IMR-90 (cell line): ENCODE results near the gene LTBP1. TPM values are rescaled to one million over a fixed set of nuclear protein-coding genes. Genes with fewer than 3 reads are reported as not detected.

Experiments
- ATAC-seq: fragments of 200-7000 bp; cut with Tn5 transposase; 2 replicates; pipeline ENCODE4 v1.9.1; 2020; ENCODE audit warnings: low read depth, mild to moderate bottlenecking, moderate library complexity
- BruUV-seq: library from RNA; stranded (reverse); fragments of 400-500 nt; replicated peaks from 2 replicates; lab custom pipeline; 2021; lab: Mats Ljungman, UMichigan
- CTCF ChIA-PET: fragments of 300-600 bp; formaldehyde crosslinking; extraction: SDS; loops from one replicate; lab custom pipeline; 2021; ENCODE audit warnings: antibody characterized with exemption; lab: Yijun Ruan, JAX
- POLR2A ChIA-PET: fragments of 300-600 bp; sonication (Branson Sonifier 250); formaldehyde crosslinking; loops from one replicate; lab custom pipeline; 2022; ENCODE audit warnings: antibody characterized with exemption; ENCODE audit not compliant: unreplicated experiment; lab: Charles Lee
- DNase-seq: peaks from one replicate; pipeline ENCODE4 v3.0.0; 2013
- H2AFZ ChIP-seq: replicated peaks from 2 replicates; pipeline ENCODE3; 2013; ENCODE audit warnings: low read length, mild to moderate bottlenecking; ENCODE audit not compliant: poor library complexity
- H2AK5ac ChIP-seq: 2 replicates; pipeline ENCODE4 v1.6.1; 2013; ENCODE audit warnings: low read depth, low read length, inconsistent platforms
- H2AK9ac ChIP-seq: replicated peaks from 2 replicates; pipeline ENCODE3; 2013; ENCODE audit warnings: mild to moderate bottlenecking, low read depth, low read length, moderate library complexity; ENCODE audit not compliant: poor library complexity
- H2BK120ac ChIP-seq: 2 replicates; pipeline ENCODE4 v1.6.1; 2013; ENCODE audit warnings: low read depth, low read length, inconsistent platforms
- H2BK15ac ChIP-seq: 3 replicates; pipeline ENCODE4 v1.6.1; 2013; ENCODE audit warnings: low read depth, low read length, inconsistent platforms
- H2BK20ac ChIP-seq: 2 replicates; pipeline ENCODE4 v1.6.1; 2013; ENCODE audit warnings: low read depth, mild to moderate bottlenecking, inconsistent platforms, low read length, moderate library complexity
- H2BK5ac ChIP-seq: 2 replicates; pipeline ENCODE4 v1.6.1; 2013; ENCODE audit warnings: mild to moderate bottlenecking, low read depth, low read length, inconsistent platforms; ENCODE audit not compliant: poor library complexity, severe bottlenecking
- H3K14ac ChIP-seq: replicated peaks from 2 replicates; pipeline ENCODE4 v1.6.1; 2013; ENCODE audit warnings: low read depth, low read length, inconsistent platforms
- H3K18ac ChIP-seq: 2 replicates; pipeline ENCODE4 v1.6.1; 2013; ENCODE audit warnings: low read depth, low read length, control low read depth
- H3K23ac ChIP-seq: 2 replicates; pipeline ENCODE4 v1.6.1; 2013; ENCODE audit warnings: low read depth, low read length, inconsistent platforms
- H3K27ac ChIP-seq: 2 replicates; pipeline ENCODE4 v1.5.1; 2013; ENCODE audit warnings: mild to moderate bottlenecking, control low read depth, low read length; ENCODE audit not compliant: insufficient read depth
- H3K27me3 ChIP-seq: 2 replicates; pipeline ENCODE4 v1.6.1; 2013; ENCODE audit warnings: low read length; ENCODE audit not compliant: control insufficient read depth, insufficient read depth
- H3K36me3 ChIP-seq: 2 replicates; pipeline ENCODE4 v1.6.1; 2013; ENCODE audit warnings: low read length, mixed read lengths; ENCODE audit not compliant: control insufficient read depth, insufficient read depth
- H3K4ac ChIP-seq: 2 replicates; pipeline ENCODE4 v1.6.1; 2013; ENCODE audit warnings: low read depth, low read length, inconsistent platforms
- H3K4me1 ChIP-seq: 2 replicates; pipeline ENCODE4 v1.6.1; 2013; ENCODE audit warnings: low read length, mixed read lengths; ENCODE audit not compliant: control insufficient read depth, insufficient read depth
- H3K4me2 ChIP-seq: 2 replicates; pipeline ENCODE4 v1.6.1; 2013; ENCODE audit warnings: low read depth, mild to moderate bottlenecking, control low read depth, low read length, moderate library complexity
- H3K4me3 ChIP-seq: 2 replicates; pipeline ENCODE4 v1.5.1; 2013; ENCODE audit warnings: low read depth, mild to moderate bottlenecking, control low read depth, low read length, moderate library complexity; ENCODE audit not compliant: insufficient read depth
- H3K56ac ChIP-seq: 2 replicates; pipeline ENCODE4 v1.6.1; 2013; ENCODE audit warnings: low read length, inconsistent platforms; ENCODE audit not compliant: insufficient read depth; ENCODE audit errors: extremely low read depth
- H3K79me1 ChIP-seq, 2 experiments: 2 replicates each; pipeline ENCODE4 v1.6.1; 2013; ENCODE audit warnings: low read length in 2 of 2, inconsistent platforms in 1 of 2, low read depth in 1 of 2
- H3K9ac ChIP-seq: 2 replicates; pipeline ENCODE4 v1.6.1; 2013; ENCODE audit warnings: low read depth, low read length, control low read depth
- H3K9me1 ChIP-seq: 2 replicates; pipeline ENCODE4 v1.6.1; 2013; ENCODE audit warnings: low read length, inconsistent platforms; ENCODE audit not compliant: insufficient read depth
- H3K9me3 ChIP-seq: 2 replicates; pipeline ENCODE4 v1.6.1; 2013; ENCODE audit warnings: low read length; ENCODE audit not compliant: control insufficient read depth, insufficient read depth
- H4K20me1 ChIP-seq: 2 replicates; pipeline ENCODE4 v1.6.1; 2013; ENCODE audit warnings: low read length, inconsistent platforms; ENCODE audit not compliant: insufficient read depth
- H4K5ac ChIP-seq: 2 replicates; pipeline ENCODE4 v1.6.1; 2013; ENCODE audit warnings: mild to moderate bottlenecking, low read depth, low read length, control low read depth
- H4K8ac ChIP-seq, 2 experiments: 2 replicates each; pipeline ENCODE4 v1.6.1; 2013; ENCODE audit warnings: low read depth in 2 of 2, low read length in 2 of 2, control low read depth in 1 of 2, inconsistent platforms in 1 of 2
- H4K91ac ChIP-seq: 2 replicates; pipeline ENCODE4 v1.6.1; 2013; ENCODE audit warnings: low read depth, low read length, inconsistent platforms; ENCODE audit not compliant: insufficient read depth
- FOS ChIP-seq: fragments of 150-350 bp; IDR thresholded peaks from 2 replicates; pipeline ENCODE4 v1.6.1; 2016; ENCODE audit warnings: low read depth, low read length
- RAD21 ChIP-seq: IDR thresholded peaks from 2 replicates; pipeline ENCODE4 v1.6.1; 2012; ENCODE audit warnings: low read length, improper control_type of control experiment
- RCOR1 ChIP-seq: IDR thresholded peaks from 2 replicates; pipeline ENCODE4 v1.6.1; 2012; ENCODE audit warnings: mild to moderate bottlenecking, low read length, improper control_type of control experiment; ENCODE audit not compliant: insufficient replicate concordance
- RFX5 ChIP-seq: IDR thresholded peaks from 2 replicates; pipeline ENCODE4 v1.8.0; 2012; ENCODE audit warnings: low read depth, mild to moderate bottlenecking, low read length, moderate library complexity
- SMC3 ChIP-seq: fragments of 150-350 bp; IDR thresholded peaks from 2 replicates; pipeline ENCODE4 v1.6.1; 2016; ENCODE audit warnings: low read depth, mild to moderate bottlenecking, antibody characterized with exemption, low read length, moderate library complexity
- USF2 ChIP-seq: fragments of 150-350 bp; IDR thresholded peaks from 2 replicates; pipeline ENCODE4 v1.6.1; 2017; ENCODE audit warnings: mild to moderate bottlenecking, antibody characterized with exemption, low read length, low read depth
- WGBS, 2 experiments: methylation state at CpG; one replicate each; pipeline versions ENCODE4 v1.1.5 to v1.1.7; 2013; ENCODE audit warnings: missing lambda C conversion rate in 2 of 2; ENCODE audit not compliant: insufficient read length in 1 of 2; ENCODE audit errors: extremely low coverage in 2 of 2; 5-methylcytosine and 5-hydroxymethylcytosine counted together
- dilution Hi-C: fragments of 300-500 bp; cut with HindIII; formaldehyde crosslinking; loops from one replicate; pipeline ENCODE4 v1.14.3; 2018; ENCODE audit warnings: low sequenced_read_pairs; ENCODE audit not compliant: unreplicated experiment
- in situ Hi-C: fragments of 300-500 bp; cut with MboI; formaldehyde crosslinking; loops from 3 replicates; pipeline ENCODE4 v1.14.3; 2019; ENCODE audit warnings: low sequenced_read_pairs, inconsistent platforms, mixed read lengths
- intact Hi-C: fragments of 100-400 bp; cut with micrococcal nuclease; formaldehyde crosslinking; loops from 2 replicates; pipeline ENCODE4 v1.10.0; 2022
- polyA plus RNA-seq, 3 experiments: library from polyadenylated mRNA; depleted of rRNA; stranded (reverse); fragments of >200 nt; gene quantifications; 2 replicates each; pipeline ENCODE4 v1.2.3, GENCODE V29; 2012; ENCODE audit warnings: low replicate concordance in 1 of 3
- total RNA-seq: library from RNA; depleted of rRNA; stranded (reverse); fragments of >200 nt; gene quantifications from 2 replicates; pipeline ENCODE4 v1.2.3, GENCODE V29; 2012
- TF ChIP-seq, protein P1 (sequence below): conservative IDR thresholded peaks from 2 replicates; pipeline ENCODE4 v1.5.1; 2012; ENCODE audit warnings: mild to moderate bottlenecking, low read depth, low read length, improper control_type of control experiment

The LTBP1 gene
- total and polyA plus RNA-seq, 2 of the 4 experiments (the other 2 are of a cell fraction) = 235 to 326 TPM

DNA sequence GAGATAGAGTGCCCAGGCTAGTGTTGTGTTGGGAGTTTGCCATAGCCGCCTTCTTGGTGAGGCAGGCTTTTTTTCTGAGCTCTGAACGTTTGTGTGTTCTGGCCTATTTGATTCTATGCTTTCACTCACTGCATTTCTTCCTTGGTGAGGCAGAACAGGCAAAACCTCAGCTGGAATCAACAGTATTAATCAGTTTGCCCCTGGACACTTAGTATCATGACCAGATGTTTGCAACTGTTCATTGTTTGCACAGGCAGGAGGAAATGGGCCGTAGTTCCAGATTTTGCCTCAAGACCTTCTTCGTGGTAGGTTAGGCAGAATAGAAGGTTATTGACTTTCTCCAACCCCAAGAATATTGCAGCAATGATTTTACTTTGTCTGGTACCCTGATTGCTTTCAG, 311.6 kb downstream of the LTBP1 start:
- Histone ChIP-seq H3K79me1 (peaks cover 34 to 45% of the 10 kb centered on the region in 2 experiments), H3K14ac (no peak overlapping the region), H4K8ac (no peak overlapping the region), H3K4me2 (no peak overlapping the region), H2AK5ac (no peak overlapping the region), H3K4me1 (peaks cover 3% of the 10 kb centered on the region), H3K9ac (no peak overlapping the region), H3K27ac (no peak overlapping the region), H2AK9ac (no peak overlapping the region), H2BK120ac (no peak overlapping the region), H2BK5ac (no peak overlapping the region), H2BK15ac (no peak overlapping the region), H4K5ac (no peak overlapping the region), H3K56ac (no peak overlapping the region), H4K20me1 (no peaks in the 10 kb centered on the region), H3K9me1 (peaks cover 7% of the 10 kb centered on the region), H3K36me3 (peaks cover 31% of the 10 kb centered on the region), H2AFZ (no peak overlapping the region), H3K9me3 (no peaks in the 10 kb centered on the region), H3K23ac (no peak overlapping the region), H3K4ac (no peak overlapping the region), H3K18ac (no peak overlapping the region), H4K91ac (no peak overlapping the region), H3K27me3 (no peaks in the 10 kb centered on the region), H3K4me3 (no peak overlapping the region), H2BK20ac (no peak overlapping the region)
- intact Hi-C loops (no loop called here), in situ Hi-C loops (loop anchor here (25.0 kb wide), 1 partner anchor 221 kb away; no protein-coding TSS in a partner anchor), dilution Hi-C loops (no loop called here)
- no TSS peak for BruUV-seq
- ChIA-PET CTCF (no interaction called here), POLR2A (no interaction called here)
- DNase-seq (no peak), ATAC-seq (no peak)
- WGBS, 2 experiments = 100% methylated on average over 1 of the region's 4 CpGs; no CpG with 5 or more reads in 1 of the 2 experiments
- TF ChIP-seq RAD21 (no peak), FOS (no peak), RFX5 (no peak), SMC3 (no peak), RCOR1 (no peak), USF2 (no peak)
- TF ChIP-seq, protein P1, sequence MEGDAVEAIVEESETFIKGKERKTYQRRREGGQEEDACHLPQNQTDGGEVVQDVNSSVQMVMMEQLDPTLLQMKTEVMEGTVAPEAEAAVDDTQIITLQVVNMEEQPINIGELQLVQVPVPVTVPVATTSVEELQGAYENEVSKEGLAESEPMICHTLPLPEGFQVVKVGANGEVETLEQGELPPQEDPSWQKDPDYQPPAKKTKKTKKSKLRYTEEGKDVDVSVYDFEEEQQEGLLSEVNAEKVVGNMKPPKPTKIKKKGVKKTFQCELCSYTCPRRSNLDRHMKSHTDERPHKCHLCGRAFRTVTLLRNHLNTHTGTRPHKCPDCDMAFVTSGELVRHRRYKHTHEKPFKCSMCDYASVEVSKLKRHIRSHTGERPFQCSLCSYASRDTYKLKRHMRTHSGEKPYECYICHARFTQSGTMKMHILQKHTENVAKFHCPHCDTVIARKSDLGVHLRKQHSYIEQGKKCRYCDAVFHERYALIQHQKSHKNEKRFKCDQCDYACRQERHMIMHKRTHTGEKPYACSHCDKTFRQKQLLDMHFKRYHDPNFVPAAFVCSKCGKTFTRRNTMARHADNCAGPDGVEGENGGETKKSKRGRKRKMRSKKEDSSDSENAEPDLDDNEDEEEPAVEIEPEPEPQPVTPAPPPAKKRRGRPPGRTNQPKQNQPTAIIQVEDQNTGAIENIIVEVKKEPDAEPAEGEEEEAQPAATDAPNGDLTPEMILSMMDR = no peak
